ENCODE results near the gene MIEN1.

MIEN1 gene, protein sequence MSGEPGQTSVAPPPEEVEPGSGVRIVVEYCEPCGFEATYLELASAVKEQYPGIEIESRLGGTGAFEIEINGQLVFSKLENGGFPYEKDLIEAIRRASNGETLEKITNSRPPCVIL

DNA sequence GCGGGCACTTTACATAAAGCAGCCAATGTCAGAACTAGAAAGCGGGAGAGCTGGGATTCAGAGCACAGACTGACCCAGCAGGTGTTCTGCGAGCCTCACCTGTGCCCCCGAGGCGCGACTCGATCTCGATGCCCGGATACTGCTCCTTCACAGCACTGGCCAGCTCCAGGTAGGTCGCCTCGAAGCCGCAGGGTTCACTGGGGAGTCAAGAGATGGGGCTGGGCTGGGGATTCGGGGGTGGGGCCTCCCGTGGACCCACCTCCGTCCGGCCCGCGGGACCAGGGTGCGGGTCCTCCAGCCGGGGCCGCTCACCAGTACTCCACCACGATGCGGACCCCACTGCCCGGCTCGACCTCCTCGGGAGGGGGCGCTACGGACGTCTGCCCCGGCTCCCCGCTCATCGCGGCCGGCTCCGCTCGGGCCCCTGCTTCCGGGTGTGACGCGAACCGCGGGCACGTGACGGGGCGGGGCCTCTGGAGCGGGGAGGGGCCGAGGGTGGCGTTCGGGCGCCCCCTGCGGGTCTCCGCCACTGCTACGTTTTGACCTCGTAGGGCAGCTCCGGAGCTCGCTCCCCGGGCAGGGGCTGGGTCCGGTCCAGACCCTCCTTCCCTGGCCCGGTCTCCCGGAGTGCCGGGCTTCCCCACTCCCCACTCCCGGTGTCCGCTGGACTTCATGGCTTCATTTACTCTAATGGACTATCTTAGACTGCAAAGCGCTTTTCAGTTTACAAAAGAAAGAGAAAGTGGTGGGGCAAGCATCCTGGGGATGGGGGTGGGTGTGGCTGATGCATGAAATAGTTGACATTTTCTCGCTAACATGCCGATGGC, at the start of gene MIEN1:
Gene MIEN1, minus strand, starts transcription at position 438 of the 827 bp plus-strand sequence. Its CDS starts 37 bp downstream, at position 401.
- peak; percentile 99 for DNase-seq (ENCODE audit: low spot score)

DNA sequence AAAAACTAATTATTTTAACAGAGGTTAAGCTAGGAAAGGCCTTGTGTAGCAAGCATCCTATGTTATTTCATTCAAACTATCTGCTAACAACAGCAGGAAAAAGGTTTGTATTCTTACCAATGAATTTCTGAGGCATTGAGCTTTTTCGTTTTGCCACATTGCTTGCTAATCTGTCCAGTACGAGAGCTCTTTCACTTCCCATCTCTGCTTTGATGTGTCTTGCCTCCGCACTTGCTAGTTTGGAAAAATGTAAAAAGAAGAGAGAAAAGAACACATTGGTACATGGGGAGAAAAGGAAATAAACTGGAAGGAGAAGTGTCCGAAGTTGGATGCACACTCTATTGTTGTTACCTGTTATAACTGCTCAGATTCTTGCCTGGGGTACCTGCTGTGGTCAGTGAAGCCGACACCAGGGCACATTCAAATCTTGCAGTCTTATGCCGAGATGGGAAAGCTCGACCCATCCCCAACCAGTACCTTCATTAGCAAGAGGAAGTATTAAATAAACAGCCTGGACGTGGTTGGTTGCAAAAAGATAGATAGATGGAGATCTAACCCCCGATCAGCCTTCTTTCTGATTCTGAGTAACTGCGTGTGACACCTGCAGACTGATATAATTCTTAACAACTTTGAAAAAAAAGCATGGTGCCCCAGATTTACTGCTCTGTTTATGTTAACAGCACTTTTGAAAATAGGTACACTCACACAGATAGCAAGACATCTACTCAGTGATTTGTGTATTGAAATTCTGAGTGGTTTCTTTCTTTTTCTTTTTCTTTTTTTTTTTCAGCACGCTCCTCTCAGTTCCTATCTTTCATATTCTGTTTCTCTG, 47.4 kb upstream of the MIEN1 start:
- DNase-seq (ENCODE audit: low spot score) = peak; percentile 50
- TF ChIP-seq, protein P1, sequence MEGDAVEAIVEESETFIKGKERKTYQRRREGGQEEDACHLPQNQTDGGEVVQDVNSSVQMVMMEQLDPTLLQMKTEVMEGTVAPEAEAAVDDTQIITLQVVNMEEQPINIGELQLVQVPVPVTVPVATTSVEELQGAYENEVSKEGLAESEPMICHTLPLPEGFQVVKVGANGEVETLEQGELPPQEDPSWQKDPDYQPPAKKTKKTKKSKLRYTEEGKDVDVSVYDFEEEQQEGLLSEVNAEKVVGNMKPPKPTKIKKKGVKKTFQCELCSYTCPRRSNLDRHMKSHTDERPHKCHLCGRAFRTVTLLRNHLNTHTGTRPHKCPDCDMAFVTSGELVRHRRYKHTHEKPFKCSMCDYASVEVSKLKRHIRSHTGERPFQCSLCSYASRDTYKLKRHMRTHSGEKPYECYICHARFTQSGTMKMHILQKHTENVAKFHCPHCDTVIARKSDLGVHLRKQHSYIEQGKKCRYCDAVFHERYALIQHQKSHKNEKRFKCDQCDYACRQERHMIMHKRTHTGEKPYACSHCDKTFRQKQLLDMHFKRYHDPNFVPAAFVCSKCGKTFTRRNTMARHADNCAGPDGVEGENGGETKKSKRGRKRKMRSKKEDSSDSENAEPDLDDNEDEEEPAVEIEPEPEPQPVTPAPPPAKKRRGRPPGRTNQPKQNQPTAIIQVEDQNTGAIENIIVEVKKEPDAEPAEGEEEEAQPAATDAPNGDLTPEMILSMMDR (IDR thresholded peaks at IDR 0.05; ENCODE audit: extremely low read depth, missing control alignments) = no peak

More for the DNA sequence above, at the start of gene MIEN1:
- TF ChIP-seq, protein P1 (IDR thresholded peaks at IDR 0.05; ENCODE audit: extremely low read depth, missing control alignments) = peak; percentile 44

DNA sequence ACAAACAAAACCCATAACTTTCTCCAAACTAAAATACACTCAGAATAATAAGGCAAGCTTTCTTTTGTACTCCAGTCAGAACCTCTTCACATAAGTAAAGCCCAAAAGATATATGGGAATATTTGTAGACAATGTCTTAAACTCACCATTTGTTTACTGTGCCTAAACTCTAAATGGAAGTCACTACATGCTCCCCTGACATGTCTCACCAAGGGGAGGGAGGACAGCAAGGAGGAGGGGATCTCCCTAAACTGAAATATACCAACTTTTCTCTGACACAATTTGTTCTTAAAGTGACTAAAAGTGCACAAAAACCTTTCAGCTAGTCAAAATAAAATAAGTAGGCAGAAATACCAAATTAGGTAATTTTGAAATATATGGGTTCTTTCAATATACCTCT, 45.9 kb upstream of the MIEN1 start:
- DNase-seq (ENCODE audit: low spot score) = no peak
- TF ChIP-seq, protein P1 (IDR thresholded peaks at IDR 0.05; ENCODE audit: extremely low read depth, missing control alignments) = no peak

DNA sequence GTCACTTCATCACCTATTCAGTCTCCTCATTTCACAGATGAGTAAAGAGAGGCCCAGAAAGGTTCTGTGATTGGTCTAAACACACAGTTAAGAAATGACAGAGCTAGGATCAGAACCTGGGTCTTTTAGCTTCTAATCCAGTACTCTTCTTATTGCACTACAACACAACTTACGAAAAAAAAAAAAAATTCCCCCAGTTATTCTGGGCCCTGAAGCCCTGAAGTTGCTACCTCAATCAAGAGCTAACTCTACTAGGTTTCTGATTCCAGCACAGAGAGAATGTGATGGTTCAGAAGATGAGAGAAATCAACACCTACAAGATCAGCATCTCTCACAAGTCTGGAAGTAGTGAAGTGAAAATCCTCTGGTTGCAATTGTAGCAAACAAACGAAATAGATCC, 44.7 kb upstream of the MIEN1 start:
- no peak for DNase-seq (ENCODE audit: low spot score)
- TF ChIP-seq, protein P1 (IDR thresholded peaks at IDR 0.05; ENCODE audit: extremely low read depth, missing control alignments) = no peak

DNA sequence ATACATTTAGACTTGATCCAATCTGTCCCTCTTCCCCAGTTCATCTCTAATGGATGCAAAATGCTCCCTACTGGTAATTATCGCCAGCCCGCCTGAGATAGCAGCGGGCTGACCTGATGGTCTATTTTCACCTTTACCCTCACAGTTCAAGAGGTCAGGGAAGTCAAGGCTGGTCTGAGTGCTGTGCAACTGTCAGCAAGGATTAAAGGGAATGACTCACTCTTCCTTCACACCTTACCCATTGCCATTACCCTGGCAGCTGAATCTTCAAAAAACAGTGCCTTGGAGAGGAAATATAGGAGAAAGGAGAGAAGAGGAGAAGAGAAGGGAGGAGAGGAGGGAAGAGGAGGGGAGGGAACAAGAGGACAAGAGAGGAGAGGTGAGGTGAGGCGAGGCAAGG, 43.7 kb upstream of the MIEN1 start:
- no peak for DNase-seq (ENCODE audit: low spot score)
- TF ChIP-seq, protein P1 (IDR thresholded peaks at IDR 0.05; ENCODE audit: extremely low read depth, missing control alignments) = no peak

DNA sequence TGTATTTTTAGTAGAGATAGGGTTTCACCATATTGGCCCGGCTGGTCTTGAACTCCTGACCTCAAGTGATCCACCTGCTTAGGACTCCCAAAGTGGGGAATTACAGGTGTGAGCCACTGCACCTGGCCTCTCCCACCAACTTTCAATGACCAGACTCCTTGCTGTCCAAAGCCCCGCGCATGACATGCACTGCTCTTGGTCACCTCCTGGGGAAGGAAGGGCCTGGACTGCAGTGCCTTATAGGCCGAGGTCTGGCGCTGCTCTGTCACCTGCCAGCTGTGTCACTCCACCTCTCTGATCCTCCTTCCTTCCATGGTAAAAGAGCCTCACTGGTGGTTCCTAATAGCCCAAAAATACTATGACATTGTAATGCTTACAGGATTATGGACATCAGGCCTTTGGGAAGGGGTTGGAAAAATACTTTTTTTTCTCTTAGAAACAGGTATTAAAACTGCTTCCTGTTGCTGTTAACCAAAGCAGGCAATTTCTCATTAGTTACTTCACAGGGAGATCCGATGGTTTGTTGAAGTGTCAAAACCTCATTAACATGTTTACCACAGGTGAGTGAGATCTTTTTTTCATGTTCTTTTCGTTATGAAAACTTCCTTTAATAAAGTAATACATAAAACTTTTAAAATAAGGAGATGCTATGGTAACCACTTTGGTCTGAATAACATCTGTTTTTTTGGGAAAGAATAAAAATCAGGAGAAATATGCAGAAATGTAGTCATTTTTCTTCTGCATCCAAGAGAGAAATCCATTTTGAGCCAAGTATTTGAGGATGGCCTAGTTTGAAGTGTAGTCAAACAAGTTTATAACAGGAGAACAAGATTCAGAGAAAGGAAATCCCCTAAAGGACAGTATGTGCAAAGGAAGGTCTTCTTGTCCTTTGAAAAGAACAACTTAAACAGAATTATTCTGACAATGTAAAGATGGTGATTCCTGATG, 42.9 kb upstream of the MIEN1 start:
- TF ChIP-seq, protein P1 (IDR thresholded peaks at IDR 0.05; ENCODE audit: extremely low read depth, missing control alignments) = no peak
- DNase-seq (ENCODE audit: low spot score) = no peak

Data from GM20000 (cell line).